AG04449 (cell line): ENCODE data around the gene LCP1.
A peak's percentile ranks its signal among the peaks of the same experiment; 100 is the strongest.
"Not testable (repeated sequence)": the region's sequence is repeated elsewhere in the genome, so short reads cannot be mapped to it uniquely, and the experiment has no call there.

ENCODE experiments used
- CTCF ChIA-PET: fragments of 350-600 bp; formaldehyde crosslinking; extraction: SDS; loops from one replicate; lab custom pipeline; 2021; ENCODE audit warnings: antibody characterized with exemption; lab: Yijun Ruan, JAX
- POLR2A ChIA-PET: fragments of 400-600, 350-600 bp; formaldehyde crosslinking; extraction: SDS; loops from one replicate; lab custom pipeline; 2020; ENCODE audit warnings: antibody characterized with exemption, inconsistent platforms; lab: Yijun Ruan, JAX
- DNase-seq: peaks from one replicate; pipeline ENCODE4 v3.0.0-alpha.2; 2010; ENCODE audit warnings: low read depth, low spot score
- H3K4me3 ChIP-seq: 2 replicates; pipeline ENCODE4 v1.5.1; 2011; ENCODE audit warnings: low read depth, mild to moderate bottlenecking, control low read depth, low read length
- TF ChIP-seq, protein P1 (sequence below): IDR thresholded peaks from one replicate; pipeline ENCODE4 v1.5.1; 2011; ENCODE audit warnings: mild to moderate bottlenecking, moderate library complexity, low read length, control low read depth, inconsistent platforms; ENCODE audit not compliant: insufficient read depth; ENCODE audit errors: missing control alignments

LCP1 gene, protein sequence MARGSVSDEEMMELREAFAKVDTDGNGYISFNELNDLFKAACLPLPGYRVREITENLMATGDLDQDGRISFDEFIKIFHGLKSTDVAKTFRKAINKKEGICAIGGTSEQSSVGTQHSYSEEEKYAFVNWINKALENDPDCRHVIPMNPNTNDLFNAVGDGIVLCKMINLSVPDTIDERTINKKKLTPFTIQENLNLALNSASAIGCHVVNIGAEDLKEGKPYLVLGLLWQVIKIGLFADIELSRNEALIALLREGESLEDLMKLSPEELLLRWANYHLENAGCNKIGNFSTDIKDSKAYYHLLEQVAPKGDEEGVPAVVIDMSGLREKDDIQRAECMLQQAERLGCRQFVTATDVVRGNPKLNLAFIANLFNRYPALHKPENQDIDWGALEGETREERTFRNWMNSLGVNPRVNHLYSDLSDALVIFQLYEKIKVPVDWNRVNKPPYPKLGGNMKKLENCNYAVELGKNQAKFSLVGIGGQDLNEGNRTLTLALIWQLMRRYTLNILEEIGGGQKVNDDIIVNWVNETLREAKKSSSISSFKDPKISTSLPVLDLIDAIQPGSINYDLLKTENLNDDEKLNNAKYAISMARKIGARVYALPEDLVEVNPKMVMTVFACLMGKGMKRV

DNA sequence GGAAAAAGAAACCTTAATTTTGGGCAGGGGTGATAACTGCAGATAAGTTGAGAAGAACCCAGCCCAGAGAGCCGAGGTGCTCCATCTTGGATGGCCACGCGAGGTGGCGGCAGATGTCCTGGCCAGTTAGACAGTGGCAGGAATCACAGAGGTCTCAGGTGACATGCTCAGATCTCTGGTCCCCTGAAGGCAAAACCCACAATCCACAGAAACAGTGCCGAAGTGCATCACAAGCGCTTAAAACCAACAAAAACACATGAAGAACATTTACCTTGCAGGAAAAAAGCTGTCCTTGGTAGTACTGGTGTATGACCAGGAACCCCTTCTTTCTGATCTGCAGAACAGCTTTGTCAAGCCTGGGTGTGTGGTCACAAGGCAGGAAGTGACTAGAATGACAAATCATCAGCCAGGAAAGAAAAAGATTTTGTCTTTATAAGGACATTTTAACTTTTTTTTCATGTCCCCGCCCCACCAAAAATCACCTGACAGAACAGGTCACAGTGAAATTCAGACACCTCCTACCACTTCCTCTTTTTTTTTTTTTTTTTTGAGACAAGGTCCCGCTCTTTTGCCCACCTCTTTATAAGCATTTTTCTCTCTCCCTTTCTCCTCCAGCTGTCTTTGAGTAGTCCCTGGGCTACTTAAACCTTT, at the start of gene LCP1:
TSS of gene LCP1 (minus strand) at position 338 of the 651 bp plus-strand sequence. CDS start 22,515 bp downstream, outside the sequence.
- CTCF ChIA-PET = no interaction called here
- H3K4me3 ChIP-seq = no peak within 1 kb of the TSS
- no peak for DNase-seq
- POLR2A ChIA-PET = no interaction called here
- TF ChIP-seq, protein P1, sequence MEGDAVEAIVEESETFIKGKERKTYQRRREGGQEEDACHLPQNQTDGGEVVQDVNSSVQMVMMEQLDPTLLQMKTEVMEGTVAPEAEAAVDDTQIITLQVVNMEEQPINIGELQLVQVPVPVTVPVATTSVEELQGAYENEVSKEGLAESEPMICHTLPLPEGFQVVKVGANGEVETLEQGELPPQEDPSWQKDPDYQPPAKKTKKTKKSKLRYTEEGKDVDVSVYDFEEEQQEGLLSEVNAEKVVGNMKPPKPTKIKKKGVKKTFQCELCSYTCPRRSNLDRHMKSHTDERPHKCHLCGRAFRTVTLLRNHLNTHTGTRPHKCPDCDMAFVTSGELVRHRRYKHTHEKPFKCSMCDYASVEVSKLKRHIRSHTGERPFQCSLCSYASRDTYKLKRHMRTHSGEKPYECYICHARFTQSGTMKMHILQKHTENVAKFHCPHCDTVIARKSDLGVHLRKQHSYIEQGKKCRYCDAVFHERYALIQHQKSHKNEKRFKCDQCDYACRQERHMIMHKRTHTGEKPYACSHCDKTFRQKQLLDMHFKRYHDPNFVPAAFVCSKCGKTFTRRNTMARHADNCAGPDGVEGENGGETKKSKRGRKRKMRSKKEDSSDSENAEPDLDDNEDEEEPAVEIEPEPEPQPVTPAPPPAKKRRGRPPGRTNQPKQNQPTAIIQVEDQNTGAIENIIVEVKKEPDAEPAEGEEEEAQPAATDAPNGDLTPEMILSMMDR = no peak

DNA sequence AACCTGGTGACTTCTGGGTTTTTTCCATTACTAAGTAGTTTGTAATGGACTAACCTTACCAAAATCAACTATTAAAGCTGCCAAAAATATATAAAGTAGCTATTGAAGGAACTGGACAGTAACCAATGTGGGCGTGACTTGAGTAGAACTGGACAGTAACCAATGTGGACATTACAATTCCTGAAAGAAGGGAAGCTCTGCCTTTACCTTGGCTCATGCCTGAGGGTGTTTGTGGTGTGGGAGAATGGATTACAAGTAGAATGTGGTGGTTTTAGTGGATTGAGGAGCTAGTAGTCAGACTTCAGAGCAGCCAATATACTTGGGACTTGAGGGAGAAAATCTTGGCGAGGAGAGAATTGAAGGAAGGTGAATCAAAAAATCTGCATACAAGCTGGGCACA, 47.3 kb upstream of the LCP1 start:
- DNase-seq = no peak
- ChIA-PET CTCF (no interaction called here), POLR2A (no interaction called here)
- TF ChIP-seq, protein P1 = no peak
- no peak overlapping the region for H3K4me3 ChIP-seq

DNA sequence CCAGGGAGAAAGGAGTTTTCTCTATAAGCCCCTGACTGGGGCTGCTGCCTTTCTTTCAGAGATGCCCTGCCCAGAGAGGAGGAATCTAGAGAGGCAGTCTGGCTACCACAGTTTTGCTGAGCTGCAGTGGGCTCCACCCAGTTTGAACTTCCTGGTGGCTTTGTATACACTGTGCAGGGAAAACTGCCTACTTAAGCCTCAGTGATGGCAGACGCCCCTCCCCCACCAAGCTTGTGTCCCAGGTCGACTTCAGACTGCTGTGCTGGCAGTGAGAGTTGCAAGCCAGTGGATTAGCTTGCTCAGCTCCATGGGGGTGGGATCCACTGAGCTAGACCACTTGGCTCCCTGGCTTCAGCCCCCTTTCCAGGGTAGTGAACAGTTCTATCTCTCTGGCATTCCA, 38.3 kb upstream of the LCP1 start:
- H3K4me3 ChIP-seq, POLR2A ChIA-PET, CTCF ChIA-PET, DNase-seq: not testable (repeated sequence)

DNA sequence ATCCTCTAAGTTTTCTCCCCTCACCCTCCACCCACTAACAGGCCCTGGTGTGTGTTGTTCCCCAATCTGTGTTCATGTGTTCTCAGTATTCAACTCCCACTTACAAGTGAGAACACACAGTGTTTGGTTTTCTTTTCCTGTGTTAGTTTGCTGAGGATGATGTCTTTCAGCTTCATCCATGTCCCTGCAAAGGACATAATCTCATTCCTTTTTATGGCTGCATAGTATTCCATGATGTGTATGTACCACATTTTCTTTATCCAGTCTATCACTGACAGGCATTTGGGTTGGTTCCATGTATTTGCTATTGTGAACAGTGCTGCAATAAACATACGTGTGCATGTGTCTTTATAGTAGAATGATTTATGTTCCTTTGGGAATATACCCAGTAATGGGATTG, 32.8 kb upstream of the LCP1 start:
- H3K4me3 ChIP-seq, POLR2A ChIA-PET, DNase-seq, CTCF ChIA-PET: not testable (repeated sequence)

DNA sequence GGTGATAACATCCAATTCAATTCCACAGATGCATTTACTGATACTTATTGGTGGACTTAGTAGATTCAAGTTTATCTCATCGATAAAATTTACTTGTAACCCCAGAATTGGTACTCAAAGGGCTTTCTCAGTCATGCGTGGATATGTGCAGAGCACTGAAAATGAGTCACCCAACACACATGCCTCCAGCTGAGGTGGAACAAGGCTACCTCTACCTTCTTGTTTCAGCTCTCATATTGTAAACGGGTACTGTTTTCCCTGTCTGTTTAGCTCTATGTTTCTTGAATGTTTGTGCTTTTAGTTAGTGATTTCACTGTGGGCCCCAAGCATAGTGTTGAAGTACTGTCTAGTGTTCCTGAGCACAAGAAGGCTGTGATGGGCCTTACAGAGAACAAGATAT, 31.3 kb upstream of the LCP1 start:
- TF ChIP-seq, protein P1 = no peak
- DNase-seq = no peak
- no peak overlapping the region for H3K4me3 ChIP-seq
- POLR2A ChIA-PET = no interaction called here
- CTCF ChIA-PET = no interaction called here

DNA sequence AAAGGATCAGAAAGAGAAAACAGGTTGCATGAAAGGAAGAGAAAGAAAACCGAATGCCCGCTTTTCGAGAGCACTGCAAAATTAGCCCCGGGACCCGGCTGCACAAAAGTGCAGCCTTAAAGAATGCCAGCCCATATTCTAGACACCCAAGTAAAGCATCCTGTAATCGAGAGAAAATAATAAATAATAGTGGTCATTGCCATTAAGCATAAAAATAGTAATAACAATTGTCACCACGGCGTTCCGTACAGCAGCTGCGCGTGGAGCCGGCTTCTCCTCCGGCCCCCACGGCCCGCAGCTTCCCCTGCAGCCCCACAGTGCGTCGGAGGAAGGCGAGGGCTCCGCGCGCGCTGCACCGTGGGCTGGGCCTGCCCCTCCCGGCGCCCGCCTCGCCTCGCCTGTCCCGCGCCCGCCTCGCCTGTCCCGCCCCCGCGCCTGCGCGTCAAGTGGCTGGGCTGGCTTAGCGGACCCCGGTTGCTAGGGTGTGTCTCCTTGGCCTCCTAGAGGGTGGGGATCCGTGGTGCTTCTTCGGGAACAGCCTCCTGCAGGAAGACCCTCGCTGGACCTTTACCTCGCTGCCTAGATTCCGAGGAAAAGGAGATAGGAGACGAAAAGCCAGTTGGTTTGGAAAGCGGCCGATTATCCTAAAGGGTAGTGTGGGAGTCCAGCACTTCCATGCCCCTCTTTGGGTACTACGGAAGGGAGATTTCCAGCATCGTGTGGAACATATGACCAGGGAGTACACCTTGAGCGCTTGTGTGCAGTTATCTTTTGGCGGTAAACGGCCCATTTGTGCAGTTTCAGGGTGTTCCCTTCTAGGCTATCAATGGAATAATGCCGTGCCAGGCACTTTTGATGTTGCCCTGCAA, 29.7 kb upstream of the LCP1 start, which contains the start of gene LRRC63:
TSS of gene LRRC63 (plus strand) at position 446 of the 869 bp plus-strand sequence. CDS start 1,107 bp downstream, outside the sequence.
- no peak for DNase-seq
- H3K4me3 ChIP-seq = peak within 1 kb of the TSS; percentile 56
- TF ChIP-seq, protein P1 = no peak
- POLR2A ChIA-PET = no interaction called here
- CTCF ChIA-PET = interaction anchor here (1.0 kb wide), 1 partner anchor 51 kb away, joined by 4 read pairs; no protein-coding TSS in a partner anchor
